ENCODE results near the gene SAMD10.

Gene SAMD10

DNA sequence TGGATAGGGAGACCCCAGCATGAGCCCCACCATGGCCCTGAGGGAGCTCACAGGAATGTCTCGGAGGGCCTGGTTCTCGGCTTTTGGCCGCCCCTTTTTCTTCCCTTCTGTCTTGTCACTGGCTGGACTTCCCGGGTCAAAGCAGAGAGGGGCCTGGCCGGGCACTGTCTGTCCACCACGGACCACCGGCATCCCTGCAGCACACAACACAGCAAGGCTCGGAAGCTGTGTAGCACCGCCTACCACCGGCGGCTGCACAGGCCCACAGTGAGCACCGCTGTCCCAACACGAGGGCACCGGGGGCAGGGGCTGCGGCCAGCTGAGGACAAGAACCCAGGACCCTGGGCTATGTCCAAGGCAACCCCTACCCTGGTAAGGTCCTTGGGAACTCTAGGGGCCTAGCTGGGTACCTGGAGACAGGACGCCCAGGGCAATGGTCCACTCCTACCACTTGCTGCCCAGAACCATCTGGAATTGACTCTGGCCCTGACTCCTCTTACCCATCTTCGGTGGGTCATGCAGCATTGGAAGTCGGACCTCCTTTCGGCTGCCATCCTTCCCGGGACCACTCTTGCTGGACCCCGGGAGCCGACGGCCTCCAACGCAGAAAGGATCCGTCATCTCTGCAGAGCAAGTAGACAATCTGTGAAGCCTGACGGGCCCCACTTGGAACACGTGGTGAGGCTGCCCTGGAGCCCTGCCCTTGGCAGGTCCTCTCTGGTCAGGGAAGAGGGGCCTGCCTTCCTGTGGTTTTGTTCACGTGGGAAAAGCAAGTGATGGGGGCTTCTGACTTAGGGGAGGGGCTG lies 11.9 kb downstream of the SAMD10 start:
- Histone ChIP-seq H3K18ac (ENCODE audit: low read length) (no peak overlapping the region), H3K4me2 (ENCODE audit: low read length) (no peak overlapping the region), H2AK5ac (ENCODE audit: low read length) (no peak overlapping the region), H3K9ac (ENCODE audit: low read length) (no peak overlapping the region), H4K5ac (ENCODE audit: low read length) (no peak overlapping the region), H3K79me1 (ENCODE audit: low read length) (no peaks in the 10 kb centered on the region), H3K4me3 (ENCODE audit: low read length) (no peak overlapping the region), H3K4ac (ENCODE audit: low read depth, low read length) (no peak overlapping the region), H2BK15ac (replicated peaks; ENCODE audit: low read depth) (no peak overlapping the region), H3K56ac (ENCODE audit: low read length) (no peak overlapping the region), H3K23ac (ENCODE audit: low read length) (no peak overlapping the region), H3K79me2 (ENCODE audit: control insufficient read depth, insufficient read depth, low read length) (no peaks in the 10 kb centered on the region), H3K4me1 (ENCODE audit: control insufficient read depth, low read depth, low read length) (no peaks in the 10 kb centered on the region), H3K36me3 (ENCODE audit: control insufficient read depth, insufficient read depth, low read length) (peaks cover 11% of the 10 kb centered on the region), H3K27ac (ENCODE audit: low read depth, low read length) (no peak overlapping the region), H3K27me3 (ENCODE audit: insufficient read depth, low read length, poor library complexity) (no peaks in the 10 kb centered on the region), H4K8ac (ENCODE audit: low read depth, low read length) (no peak overlapping the region), H2BK120ac (ENCODE audit: low read depth, low read length) (no peak overlapping the region), H2BK5ac (ENCODE audit: low read length) (no peak overlapping the region)
- WGBS (ENCODE audit: extremely low coverage, insufficient coverage, low lambda C conversion rate): no CpG with 5 or more reads among the region's 28 CpGs
- no peak for DNase-seq

DNA sequence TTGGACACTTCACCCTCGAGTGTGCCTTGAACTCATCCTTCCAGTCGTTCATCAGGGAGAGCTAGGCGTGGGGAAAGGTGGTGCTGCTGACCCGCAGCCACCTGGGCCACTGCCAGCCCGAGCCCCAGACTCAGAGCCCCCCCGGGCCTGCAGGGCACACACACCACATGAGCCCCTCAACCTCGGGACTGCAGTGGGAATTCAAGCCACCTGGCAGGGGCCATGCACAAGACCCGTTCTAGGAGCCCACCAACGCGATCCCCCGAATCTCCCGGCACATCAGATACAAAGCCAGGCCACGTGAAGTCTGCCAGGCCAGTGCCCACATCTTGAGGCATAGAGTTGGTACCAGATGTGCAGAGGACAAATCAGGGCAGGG lies 12.5 kb downstream of the SAMD10 start:
- H3K56ac ChIP-seq (ENCODE audit: low read length): no peak overlapping the region
- H3K27me3 ChIP-seq (ENCODE audit: insufficient read depth, low read length, poor library complexity): no peaks in the 10 kb centered on the region
- no peak overlapping the region for H2AK5ac ChIP-seq (ENCODE audit: low read length)
- H4K8ac ChIP-seq (ENCODE audit: low read depth, low read length): no peak overlapping the region
- no CpG with 5 or more reads among the region's 13 CpGs for WGBS (ENCODE audit: extremely low coverage, insufficient coverage, low lambda C conversion rate)
- no peak overlapping the region for H4K5ac ChIP-seq (ENCODE audit: low read length)
- H2BK5ac ChIP-seq (ENCODE audit: low read length): no peak overlapping the region
- no peak overlapping the region for H2BK120ac ChIP-seq (ENCODE audit: low read depth, low read length)
- H3K4ac ChIP-seq (ENCODE audit: low read depth, low read length): no peak overlapping the region
- no peaks in the 10 kb centered on the region for H3K79me1 ChIP-seq (ENCODE audit: low read length)
- no peak for DNase-seq
- no peaks in the 10 kb centered on the region for H3K79me2 ChIP-seq (ENCODE audit: control insufficient read depth, insufficient read depth, low read length)
- H3K18ac ChIP-seq (ENCODE audit: low read length): no peak overlapping the region
- no peak overlapping the region for H3K4me3 ChIP-seq (ENCODE audit: low read length)
- H3K27ac ChIP-seq (ENCODE audit: low read depth, low read length): no peak overlapping the region
- no peak overlapping the region for H3K23ac ChIP-seq (ENCODE audit: low read length)
- peaks cover 11% of the 10 kb centered on the region for H3K36me3 ChIP-seq (ENCODE audit: control insufficient read depth, insufficient read depth, low read length)
- no peak overlapping the region for H3K4me2 ChIP-seq (ENCODE audit: low read length)
- no peak overlapping the region for H3K9ac ChIP-seq (ENCODE audit: low read length)
- H3K4me1 ChIP-seq (ENCODE audit: control insufficient read depth, low read depth, low read length): no peaks in the 10 kb centered on the region
- no peak overlapping the region for H2BK15ac ChIP-seq (replicated peaks; ENCODE audit: low read depth)

DNA sequence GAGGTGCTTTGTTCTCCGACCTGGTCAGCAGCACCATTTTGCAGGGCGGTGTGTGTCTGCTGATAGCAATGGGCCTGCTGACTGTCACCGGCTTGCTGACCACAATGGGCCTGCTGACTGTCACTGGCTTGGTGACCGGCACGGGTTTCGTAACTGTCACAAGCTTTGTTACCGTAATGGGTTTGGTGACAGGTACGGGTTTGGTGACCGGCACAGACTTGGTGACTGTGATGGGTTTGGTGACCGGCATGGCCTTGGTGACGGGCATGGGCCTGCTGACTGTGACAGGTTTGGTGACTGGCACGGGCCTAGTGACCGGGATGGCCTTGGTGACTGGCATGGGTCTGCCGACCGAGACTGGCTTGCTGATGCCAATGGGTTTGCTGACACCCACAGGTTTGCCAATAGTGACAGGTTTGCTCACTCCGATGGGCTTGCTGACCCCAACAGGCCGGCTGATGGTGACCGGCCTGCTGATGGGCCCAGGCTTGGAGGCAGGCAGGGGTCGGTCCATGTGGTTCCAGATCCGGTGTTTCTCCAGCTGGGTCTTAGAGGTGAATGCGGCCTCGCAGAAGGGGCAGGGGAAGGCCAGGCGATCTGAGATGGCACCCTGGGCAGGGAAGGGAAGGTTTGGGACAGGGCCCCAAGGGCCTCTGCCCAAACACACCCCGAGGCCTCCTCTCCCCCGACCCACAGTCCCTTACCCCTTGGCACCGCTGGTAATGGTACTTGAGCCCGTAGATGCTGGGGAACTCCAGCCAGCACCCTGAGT lies 13.1 kb downstream of the SAMD10 start:
- no peak for DNase-seq
- no peaks in the 10 kb centered on the region for H3K27me3 ChIP-seq (ENCODE audit: insufficient read depth, low read length, poor library complexity)
- H3K79me1 ChIP-seq (ENCODE audit: low read length): no peaks in the 10 kb centered on the region
- H3K56ac ChIP-seq (ENCODE audit: low read length): no peak overlapping the region
- H3K36me3 ChIP-seq (ENCODE audit: control insufficient read depth, insufficient read depth, low read length): peaks cover 11% of the 10 kb centered on the region
- H3K4me2 ChIP-seq (ENCODE audit: low read length): no peak overlapping the region
- no peak overlapping the region for H2BK15ac ChIP-seq (replicated peaks; ENCODE audit: low read depth)
- no CpG with 5 or more reads among the region's 27 CpGs for WGBS (ENCODE audit: extremely low coverage, insufficient coverage, low lambda C conversion rate)
- H2AK5ac ChIP-seq (ENCODE audit: low read length): no peak overlapping the region
- H4K5ac ChIP-seq (ENCODE audit: low read length): no peak overlapping the region
- H3K23ac ChIP-seq (ENCODE audit: low read length): no peak overlapping the region
- H3K9ac ChIP-seq (ENCODE audit: low read length): no peak overlapping the region
- H2BK5ac ChIP-seq (ENCODE audit: low read length): no peak overlapping the region
- no peak overlapping the region for H3K4ac ChIP-seq (ENCODE audit: low read depth, low read length)
- no peak overlapping the region for H4K8ac ChIP-seq (ENCODE audit: low read depth, low read length)
- H3K4me3 ChIP-seq (ENCODE audit: low read length): peak overlapping the region; percentile 22
- no peak overlapping the region for H3K27ac ChIP-seq (ENCODE audit: low read depth, low read length)
- no peak overlapping the region for H2BK120ac ChIP-seq (ENCODE audit: low read depth, low read length)
- H3K18ac ChIP-seq (ENCODE audit: low read length): no peak overlapping the region
- H3K4me1 ChIP-seq (ENCODE audit: control insufficient read depth, low read depth, low read length): no peaks in the 10 kb centered on the region
- no peaks in the 10 kb centered on the region for H3K79me2 ChIP-seq (ENCODE audit: control insufficient read depth, insufficient read depth, low read length)

DNA sequence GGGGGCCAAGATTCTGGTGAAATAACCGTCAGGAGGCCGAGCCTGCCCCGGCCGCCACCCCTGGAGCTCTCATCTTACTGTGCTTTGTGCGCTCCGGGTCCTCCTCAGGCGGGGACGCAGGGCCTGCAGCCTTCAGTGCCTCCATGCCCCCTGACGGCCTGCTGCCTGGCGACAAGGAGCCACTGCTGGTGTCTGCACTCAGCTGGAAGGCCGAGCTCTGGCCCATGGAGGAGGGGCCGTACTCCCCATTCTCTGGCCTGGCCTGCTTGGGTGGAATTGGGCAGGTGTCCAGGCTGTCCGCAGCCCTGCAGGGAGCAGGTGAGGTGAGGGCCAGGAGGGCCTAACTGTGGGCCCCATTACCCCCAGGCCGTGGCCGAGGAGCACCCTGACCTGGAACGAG lies 15.0 kb downstream of the SAMD10 start:
- no CpG with 5 or more reads among the region's 16 CpGs for WGBS (ENCODE audit: extremely low coverage, insufficient coverage, low lambda C conversion rate)
- no peak overlapping the region for H2BK5ac ChIP-seq (ENCODE audit: low read length)
- no peak overlapping the region for H2BK15ac ChIP-seq (replicated peaks; ENCODE audit: low read depth)
- no peak overlapping the region for H2BK120ac ChIP-seq (ENCODE audit: low read depth, low read length)
- H3K4me1 ChIP-seq (ENCODE audit: control insufficient read depth, low read depth, low read length): no peaks in the 10 kb centered on the region
- no peak overlapping the region for H3K4ac ChIP-seq (ENCODE audit: low read depth, low read length)
- no peak overlapping the region for H3K23ac ChIP-seq (ENCODE audit: low read length)
- no peaks in the 10 kb centered on the region for H3K79me2 ChIP-seq (ENCODE audit: control insufficient read depth, insufficient read depth, low read length)
- no peaks in the 10 kb centered on the region for H3K27me3 ChIP-seq (ENCODE audit: insufficient read depth, low read length, poor library complexity)
- H3K36me3 ChIP-seq (ENCODE audit: control insufficient read depth, insufficient read depth, low read length): peaks cover 11% of the 10 kb centered on the region
- H3K18ac ChIP-seq (ENCODE audit: low read length): no peak overlapping the region
- H4K5ac ChIP-seq (ENCODE audit: low read length): no peak overlapping the region
- no peak overlapping the region for H3K4me3 ChIP-seq (ENCODE audit: low read length)
- H3K9ac ChIP-seq (ENCODE audit: low read length): no peak overlapping the region
- H2AK5ac ChIP-seq (ENCODE audit: low read length): no peak overlapping the region
- no peaks in the 10 kb centered on the region for H3K79me1 ChIP-seq (ENCODE audit: low read length)
- no peak overlapping the region for H3K56ac ChIP-seq (ENCODE audit: low read length)
- no peak overlapping the region for H3K4me2 ChIP-seq (ENCODE audit: low read length)
- H4K8ac ChIP-seq (ENCODE audit: low read depth, low read length): no peak overlapping the region
- no peak for DNase-seq
- no peak overlapping the region for H3K27ac ChIP-seq (ENCODE audit: low read depth, low read length)

DNA sequence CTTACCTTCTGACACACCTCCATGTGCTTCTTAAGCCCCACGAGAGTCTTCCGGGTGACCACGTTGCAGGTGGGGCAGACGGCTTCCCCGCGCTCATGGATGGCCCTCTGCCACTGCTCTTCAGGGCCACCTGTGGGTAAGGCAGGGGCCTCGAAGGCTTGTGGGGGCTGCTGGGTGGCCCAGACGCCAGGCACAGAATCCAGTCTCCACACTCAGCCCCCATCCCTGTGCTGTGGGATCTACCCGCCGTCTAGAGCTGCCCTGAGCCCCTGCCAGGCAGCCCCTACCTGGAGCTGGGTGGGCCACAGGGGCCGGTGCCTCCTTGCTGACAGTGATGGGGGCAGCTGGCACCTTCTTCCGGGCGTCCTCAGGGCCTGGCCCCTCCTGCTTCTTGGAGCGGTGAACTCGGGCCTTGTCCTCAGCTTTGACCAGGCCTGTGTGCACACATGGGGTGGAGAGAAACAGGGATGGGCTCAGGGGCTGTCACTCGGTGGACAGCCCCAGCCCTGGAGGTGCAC lies 15.6 kb downstream of the SAMD10 start:
- H3K4me3 ChIP-seq (ENCODE audit: low read length): no peak overlapping the region
- no peak overlapping the region for H3K18ac ChIP-seq (ENCODE audit: low read length)
- no peaks in the 10 kb centered on the region for H3K4me1 ChIP-seq (ENCODE audit: control insufficient read depth, low read depth, low read length)
- H3K27ac ChIP-seq (ENCODE audit: low read depth, low read length): no peak overlapping the region
- H3K79me2 ChIP-seq (ENCODE audit: control insufficient read depth, insufficient read depth, low read length): no peaks in the 10 kb centered on the region
- no peak for DNase-seq
- no CpG with 5 or more reads among the region's 16 CpGs for WGBS (ENCODE audit: extremely low coverage, insufficient coverage, low lambda C conversion rate)
- no peak overlapping the region for H4K5ac ChIP-seq (ENCODE audit: low read length)
- H2AK5ac ChIP-seq (ENCODE audit: low read length): no peak overlapping the region
- peaks cover 11% of the 10 kb centered on the region for H3K36me3 ChIP-seq (ENCODE audit: control insufficient read depth, insufficient read depth, low read length)
- no peak overlapping the region for H3K23ac ChIP-seq (ENCODE audit: low read length)
- H3K4ac ChIP-seq (ENCODE audit: low read depth, low read length): no peak overlapping the region
- no peak overlapping the region for H4K8ac ChIP-seq (ENCODE audit: low read depth, low read length)
- no peaks in the 10 kb centered on the region for H3K27me3 ChIP-seq (ENCODE audit: insufficient read depth, low read length, poor library complexity)
- no peak overlapping the region for H2BK15ac ChIP-seq (replicated peaks; ENCODE audit: low read depth)
- H2BK5ac ChIP-seq (ENCODE audit: low read length): no peak overlapping the region
- H2BK120ac ChIP-seq (ENCODE audit: low read depth, low read length): no peak overlapping the region
- H3K79me1 ChIP-seq (ENCODE audit: low read length): no peaks in the 10 kb centered on the region
- no peak overlapping the region for H3K4me2 ChIP-seq (ENCODE audit: low read length)
- no peak overlapping the region for H3K9ac ChIP-seq (ENCODE audit: low read length)
- H3K56ac ChIP-seq (ENCODE audit: low read length): no peak overlapping the region

All from mesendoderm (in vitro differentiated cells).